NAMALWA (cell line): ENCODE measurements around the gene KCTD21.

ENCODE experiments used
- DNase-seq: peaks from one replicate; pipeline ENCODE4 v3.0.0-alpha.2; 2015; ENCODE audit warnings: low spot score

Gene KCTD21

DNA sequence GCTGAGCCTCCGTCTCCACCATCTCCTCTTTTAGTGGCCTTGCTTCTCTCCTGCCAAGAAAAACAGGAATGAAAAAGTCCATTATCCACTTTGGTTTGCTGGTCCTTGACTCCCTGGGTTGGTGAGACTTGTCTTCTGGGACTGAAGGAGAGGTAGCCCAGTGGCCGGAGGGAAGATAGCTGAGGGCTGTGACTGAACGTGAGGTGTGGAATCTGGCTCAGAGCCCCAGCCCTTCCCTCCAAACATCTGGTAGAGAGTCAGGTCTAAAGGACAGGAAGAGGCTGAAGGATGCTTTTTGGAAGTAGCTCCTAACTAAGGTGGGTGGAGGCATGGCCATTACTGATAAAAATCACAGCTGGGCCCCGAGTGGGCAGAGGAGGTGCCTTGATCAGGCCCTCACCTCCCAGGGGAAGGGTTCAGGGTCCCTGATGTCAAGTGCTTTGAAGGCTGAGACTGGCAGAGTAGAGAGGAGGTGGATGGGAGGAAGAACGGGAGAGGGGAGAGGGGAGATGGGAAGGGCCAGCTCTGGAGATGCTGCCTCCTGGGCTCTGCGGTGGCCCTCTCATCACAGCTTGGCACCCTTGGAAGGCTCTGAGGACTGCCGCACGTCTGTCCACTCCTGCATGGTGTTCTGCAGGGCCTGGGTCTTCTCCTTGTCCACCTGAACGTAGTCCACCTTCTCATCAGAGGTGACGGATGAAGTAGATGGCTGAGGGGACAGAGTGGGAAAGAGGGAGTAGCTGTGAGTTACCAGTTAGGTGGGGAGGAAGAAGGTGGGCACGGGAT lies 30.5 kb upstream of the KCTD21 start:
- no peak for DNase-seq

DNA sequence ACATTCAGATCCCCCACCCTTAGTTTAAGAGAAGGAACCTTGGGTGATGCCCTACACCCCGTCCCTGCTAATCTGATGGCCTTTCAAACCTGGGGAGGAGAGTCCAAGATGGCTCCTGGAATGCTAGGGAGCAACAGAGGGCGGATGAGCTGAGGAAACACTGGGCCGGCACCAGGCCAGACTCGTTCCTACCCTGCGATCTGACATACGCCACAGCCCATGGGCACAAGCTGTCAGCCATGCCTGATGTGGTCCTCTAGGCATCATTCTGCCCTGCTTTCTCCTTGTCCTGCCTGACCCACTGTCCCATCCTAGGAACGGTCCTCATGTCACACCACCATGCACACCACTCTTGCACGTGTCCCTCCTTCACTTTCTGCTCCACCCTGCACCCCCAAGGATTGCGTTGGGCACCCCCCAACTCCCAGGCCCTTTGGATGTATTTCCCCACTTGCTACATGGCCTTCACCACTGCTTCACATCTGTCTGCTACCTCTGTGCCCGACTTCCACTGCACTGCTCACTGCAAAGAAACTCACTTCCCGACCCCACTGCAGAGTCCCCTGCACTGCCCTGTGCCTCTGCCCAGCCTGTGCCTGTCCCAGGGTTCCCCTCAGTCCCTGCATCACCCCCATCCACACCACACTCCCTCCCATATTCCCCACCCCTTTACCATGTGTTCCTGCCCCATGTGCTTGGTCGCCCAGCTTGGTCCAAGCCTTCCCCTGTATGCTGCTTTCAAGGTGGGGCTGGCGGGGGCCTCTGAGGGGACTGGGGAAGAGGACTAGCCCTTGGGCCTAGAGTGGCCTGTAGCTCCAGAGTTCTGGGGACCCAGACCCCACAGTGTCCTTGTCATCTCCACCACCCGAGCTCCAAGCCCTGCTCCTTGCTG lies 29.5 kb upstream of the KCTD21 start:
- no peak for DNase-seq

DNA sequence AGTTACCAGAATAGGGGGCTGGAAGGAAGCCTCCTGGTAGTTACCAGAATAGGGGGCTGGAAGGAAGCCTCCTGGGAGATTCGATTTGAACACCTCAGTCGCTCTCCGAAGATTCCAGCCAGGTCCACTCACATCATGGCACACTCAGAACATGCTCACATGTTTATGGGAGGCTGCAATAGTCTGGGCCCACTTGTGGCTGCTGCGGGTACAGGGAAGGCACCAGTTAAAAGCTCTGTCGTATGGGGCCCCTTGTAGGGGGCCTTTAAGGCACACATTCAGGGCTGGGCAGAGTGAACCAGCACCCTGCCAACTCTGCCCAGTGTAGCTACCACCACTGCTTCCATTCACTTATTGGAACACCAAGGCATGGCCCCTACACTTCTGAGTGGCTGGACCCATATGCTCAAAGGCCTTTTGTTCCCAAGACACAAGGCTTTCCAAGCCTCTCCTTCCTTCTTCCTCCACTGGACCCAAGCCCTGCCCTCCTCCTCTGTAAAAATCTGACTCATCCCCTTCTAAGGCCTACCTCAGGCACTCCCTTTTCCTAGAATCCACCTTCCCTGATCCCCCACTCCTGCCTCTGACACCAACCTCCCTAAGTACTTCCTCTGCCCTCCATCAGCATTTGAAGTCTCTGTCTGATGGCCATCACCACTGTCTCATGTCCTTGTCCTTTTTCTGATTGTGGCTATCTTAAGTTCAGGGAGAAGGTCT lies 28.3 kb upstream of the KCTD21 start:
- no peak for DNase-seq

DNA sequence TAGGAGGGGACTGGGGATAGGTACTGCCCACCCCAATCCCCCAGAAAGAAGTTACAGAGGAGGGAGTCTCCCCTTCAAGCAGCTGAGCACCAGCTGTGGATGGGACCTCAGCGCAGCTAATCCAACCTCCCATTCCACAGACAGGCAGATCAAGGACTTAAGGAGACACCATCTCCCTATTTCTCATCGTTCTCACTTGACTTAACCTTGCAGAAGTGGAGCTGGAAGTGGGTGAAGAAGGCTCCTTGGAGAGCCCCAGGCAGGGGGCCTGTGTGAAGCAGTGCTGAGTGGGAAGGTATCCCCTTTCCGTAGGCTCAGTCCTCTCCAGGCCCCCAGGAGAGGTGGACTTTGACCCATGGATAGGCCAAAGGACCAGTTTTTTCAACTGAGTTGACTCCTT lies 27.6 kb upstream of the KCTD21 start:
- no peak for DNase-seq

DNA sequence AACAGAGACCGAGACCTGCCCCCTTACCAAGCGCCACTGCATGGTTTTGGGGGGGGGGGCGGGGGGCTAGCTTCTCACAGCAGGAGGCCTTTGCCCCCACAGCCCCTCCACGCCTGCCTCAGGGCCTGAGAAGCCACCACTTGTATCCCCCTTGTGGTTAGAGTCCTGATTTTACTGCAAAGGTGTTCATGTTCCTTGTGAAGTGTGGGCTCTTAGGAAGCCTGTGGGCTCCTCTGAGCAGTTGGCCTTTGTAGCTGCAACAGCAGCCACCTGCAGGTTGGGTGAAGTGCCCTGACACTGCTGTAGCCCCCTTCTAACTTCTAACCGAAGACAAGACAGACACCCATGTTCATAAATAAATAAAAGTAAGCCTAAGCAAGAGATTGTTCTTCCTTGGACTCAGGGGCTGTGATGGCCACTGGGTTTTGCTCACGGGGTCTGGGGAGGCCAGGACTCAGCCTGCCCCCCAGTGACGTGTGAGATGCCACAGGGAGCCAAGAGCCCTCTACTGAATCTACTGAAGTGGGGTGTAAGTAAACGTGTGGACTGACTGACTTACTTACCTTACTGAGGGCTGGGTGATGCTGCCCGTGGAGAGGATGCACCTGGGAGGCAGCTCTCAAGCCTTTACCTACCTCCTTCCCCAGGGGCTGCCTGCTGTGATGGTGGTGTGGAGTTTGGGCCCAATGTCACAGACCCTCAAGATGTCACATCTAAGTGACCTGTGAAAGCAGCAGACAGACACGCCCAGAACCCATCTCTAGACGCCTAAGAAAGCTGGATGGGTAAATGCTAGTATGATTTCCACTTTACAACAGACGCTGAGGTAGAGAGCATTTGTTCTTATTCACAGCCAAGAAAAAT lies 26.1 kb upstream of the KCTD21 start:
- DNase-seq, result no peak

DNA sequence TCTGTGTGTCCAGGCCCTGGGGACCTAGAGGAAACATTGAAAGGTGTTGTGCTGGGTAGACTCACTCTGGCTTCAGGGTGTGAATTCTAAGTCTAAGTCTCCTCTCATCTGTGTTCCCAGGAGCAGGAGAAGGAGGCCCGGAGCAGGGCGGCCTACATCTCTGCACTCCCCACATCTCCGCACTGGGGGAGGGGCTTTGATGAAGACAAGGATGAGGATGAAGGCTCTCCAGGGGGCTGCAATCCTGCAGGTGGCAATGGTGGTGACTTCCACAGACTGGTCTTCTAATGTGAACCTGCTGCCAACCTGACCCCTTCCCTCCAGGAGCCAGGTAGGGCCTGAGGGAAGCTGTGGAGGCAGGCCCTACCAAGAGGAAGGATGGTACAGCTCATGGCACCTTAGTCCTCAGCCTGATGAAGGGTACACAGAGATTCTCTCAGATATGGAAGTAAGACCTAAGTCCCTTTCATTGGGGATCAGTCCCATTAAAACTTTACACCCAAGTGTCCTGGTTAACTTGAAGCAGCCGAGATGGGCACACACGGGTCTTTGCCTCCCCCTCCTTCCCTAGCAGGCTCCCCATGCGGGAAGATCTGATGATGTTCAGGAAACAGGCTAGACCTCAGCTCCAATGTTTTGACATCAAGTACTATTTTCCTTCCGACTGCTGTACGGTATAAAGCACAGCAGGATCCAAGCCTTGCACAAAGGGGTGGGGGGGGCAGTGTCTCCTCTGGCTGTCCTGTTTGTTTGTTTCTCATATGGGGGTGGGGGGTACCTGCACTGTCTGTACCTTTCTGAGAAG lies 25.3 kb upstream of the KCTD21 start:
- DNase-seq, result no peak

DNA sequence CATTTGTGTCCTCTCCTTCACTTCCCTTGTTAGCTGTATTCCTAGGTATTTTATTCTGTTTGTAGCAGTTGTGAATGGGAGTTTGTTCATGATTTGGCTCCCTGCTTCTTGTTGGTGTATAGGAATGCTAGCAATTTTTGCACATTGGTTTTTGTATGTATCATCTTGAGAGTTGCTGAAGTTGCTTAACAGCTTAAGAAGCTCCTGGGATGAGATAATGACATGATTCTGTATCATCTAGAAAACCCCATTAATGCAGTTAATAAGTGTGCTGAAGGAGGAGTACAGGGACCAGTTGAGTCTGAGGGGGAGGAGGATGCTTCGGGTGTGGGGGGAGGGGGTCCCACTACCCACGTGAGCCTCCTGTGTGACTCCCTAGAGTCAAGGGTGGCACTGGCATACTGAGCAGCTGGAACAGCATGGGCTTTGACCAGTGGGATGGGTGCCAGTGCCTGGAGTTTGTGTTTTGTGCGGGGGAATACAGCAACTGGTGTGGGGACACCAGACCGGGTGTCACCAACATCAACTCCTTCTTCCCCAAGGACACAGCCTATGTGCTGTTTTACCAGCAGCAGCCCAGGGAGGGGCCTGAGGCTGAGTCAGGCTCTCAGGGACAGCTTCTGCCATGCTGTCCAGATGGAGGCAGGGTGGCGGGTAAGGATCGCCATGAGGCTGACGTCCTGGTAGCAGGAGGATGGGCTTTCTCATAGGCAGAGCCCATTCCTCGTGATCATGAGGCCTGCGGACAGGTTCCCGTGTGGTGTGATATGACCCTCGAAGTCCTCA lies 24.4 kb upstream of the KCTD21 start:
- DNase-seq, result no peak

DNA sequence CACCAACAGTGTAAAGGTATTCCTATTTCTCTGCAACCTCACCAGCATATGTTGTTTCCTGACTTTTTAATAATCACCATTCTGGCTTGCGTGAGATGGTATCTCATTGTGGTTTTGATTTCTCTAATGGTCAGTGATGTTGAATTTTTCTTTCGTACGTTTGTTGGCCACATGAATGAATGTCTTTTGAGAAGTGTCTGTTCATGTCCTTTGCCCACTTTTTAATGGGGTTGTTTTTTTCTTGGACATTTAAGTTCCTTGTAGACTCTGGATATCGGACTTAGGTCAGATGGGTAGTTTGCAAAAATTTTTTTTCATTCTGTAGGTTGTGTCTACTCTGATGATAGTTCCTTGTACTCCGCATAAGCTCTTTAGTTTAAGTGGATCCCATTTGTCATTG lies 23.1 kb upstream of the KCTD21 start:
- no peak for DNase-seq

DNA sequence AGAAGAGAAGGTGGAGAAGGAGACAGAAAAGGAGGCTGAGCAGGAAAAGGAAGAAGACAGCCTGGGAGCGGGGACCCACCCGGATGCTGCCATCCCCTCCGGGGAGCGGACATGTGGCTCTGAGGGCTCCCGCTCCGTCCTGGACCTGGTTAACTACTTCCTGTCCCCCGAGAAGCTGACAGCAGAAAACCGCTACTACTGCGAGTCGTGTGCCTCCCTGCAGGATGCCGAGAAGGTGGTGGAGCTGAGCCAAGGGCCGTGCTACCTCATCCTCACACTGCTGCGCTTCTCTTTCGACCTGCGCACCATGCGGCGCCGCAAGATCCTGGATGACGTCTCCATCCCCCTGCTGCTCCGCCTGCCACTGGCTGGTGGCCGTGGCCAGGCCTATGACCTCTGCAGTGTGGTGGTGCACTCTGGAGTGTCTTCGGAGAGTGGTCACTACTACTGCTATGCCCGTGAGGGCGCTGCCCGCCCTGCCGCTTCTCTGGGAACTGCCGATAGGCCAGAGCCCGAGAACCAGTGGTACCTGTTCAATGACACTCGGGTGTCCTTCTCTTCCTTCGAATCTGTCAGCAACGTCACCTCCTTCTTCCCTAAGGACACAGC lies 21.7 kb upstream of the KCTD21 start:
- DNase-seq, result no peak

DNA sequence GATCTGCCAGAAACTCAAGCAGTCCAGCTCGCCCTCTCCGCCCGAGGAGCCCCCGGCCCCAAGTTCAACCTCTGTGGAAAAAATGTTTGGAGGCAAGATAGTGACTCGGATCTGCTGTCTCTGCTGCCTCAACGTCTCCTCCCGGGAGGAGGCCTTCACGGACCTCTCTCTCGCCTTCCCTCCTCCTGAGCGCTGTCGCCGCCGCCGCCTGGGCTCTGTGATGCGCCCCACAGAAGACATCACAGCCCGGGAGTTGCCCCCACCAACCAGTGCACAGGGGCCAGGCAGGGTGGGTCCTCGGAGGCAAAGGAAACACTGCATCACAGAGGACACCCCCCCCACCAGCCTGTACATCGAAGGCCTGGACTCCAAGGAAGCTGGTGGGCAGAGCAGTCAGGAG lies 21.1 kb upstream of the KCTD21 start:
- no peak for DNase-seq

DNA sequence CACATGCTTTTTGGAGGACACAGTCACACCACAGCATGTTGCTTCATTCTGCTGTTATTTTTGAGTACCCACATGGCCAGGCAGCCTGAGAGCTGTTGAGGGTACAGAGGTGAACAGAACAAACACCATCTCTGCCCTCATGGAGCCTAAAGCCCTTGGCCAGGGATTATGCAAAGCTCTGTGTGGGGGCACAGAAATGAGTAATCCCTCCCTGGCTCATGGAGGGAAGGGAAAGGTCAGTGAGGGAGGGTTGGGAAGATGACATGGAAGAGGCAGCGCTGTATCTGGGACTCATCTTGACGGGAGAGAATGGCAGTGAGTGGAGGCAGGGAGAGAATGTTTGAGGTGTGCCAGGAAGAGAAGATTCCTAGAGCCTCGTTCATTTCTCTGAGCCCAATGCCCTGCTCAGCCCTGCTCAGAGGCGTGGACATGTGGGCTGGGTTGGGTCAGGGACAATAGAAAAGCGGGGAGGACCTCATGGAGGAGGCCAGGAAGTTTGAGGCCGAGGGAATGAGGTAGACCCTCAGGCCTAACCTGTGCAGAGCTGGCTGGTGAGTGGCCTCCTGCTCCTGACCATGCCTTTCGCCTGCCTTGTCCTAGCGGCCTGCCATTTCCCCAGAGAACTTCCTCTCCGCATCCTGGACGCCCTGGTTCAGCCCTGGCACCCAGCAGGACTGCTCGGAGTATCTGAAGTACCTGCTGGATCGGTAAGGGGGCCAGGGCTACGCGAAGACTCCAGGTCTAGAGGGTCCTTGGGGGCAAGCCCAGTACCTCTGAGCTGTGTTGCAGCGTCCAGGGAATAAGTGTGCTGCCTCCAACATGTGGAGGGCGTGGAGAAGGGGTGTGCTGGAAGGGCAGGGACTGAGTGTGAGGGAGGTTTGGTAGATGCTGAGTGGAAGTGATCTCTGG lies 20.1 kb upstream of the KCTD21 start:
- DNase-seq, result no peak

DNA sequence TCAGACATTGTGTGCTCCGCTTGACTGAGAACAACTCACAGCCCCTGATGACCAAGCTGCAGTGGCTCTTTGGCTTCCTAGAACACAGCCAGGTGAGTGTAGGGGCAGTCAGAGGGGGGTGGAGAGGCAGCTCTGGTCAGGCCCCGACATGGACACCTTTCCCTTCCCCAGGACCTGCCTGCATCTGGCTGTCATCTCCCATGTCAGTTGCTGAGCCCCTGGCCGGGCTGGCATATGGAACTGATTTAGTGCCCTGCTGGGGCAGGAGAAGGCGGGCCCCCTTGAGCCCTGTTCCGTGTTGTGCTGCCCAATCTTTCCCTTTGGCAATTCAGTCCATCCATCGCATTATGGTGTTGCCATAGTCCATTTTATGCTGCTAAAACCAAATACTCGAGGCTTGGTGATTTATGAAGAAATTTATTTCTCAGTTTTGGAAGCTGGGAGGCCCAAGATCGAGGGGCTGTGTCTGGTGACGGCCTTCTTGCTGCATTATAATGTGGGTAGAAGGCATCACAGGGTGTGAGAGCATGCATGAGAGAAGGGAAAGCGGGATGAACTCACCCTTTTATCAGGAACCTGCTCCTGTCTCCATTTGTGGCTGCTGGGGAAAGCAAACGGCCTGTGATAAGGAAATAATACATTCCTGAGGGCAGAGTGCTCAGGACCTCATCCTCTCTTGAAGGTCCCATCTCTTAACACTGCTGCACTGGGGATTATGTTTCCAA lies 19.3 kb upstream of the KCTD21 start:
- DNase-seq, result no peak

DNA sequence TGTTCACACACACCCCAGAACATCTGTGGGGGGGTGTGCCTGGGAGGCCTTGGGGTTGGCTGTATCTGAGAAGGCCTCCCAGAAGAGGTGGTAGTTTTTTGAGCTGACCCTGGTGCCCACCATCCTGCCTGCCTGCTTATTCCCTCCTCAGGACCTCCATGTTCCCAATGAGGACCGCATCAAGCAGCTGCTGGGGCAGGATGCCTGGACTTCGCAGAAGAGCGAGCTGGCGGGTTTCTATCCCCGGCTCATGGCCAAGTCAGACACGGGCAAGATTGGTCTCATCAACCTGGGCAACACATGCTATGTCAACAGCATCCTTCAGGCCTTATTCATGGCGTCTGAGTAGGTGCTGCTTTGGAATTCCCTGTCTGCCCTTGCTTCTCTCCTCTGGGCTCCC lies 17.3 kb upstream of the KCTD21 start:
- no peak for DNase-seq

DNA sequence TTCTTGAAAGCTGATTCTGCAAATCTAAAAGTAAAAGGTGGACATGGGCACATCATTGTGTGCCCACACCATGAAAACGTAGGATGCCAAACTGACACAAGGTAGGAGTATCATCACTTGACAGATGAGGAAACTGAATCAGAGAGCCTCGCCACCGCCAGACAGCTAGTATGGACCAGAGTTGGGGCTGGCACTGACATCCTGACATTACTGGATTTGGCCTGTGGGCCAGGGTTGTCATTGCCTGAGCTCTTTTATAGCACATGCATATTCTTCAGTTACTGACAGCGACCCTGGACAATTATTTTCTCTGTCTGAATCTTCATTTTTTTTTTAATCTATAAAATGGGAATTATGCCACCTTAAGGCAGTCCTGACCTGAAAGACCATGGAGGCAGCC lies 16.8 kb upstream of the KCTD21 start:
- no peak for DNase-seq

DNA sequence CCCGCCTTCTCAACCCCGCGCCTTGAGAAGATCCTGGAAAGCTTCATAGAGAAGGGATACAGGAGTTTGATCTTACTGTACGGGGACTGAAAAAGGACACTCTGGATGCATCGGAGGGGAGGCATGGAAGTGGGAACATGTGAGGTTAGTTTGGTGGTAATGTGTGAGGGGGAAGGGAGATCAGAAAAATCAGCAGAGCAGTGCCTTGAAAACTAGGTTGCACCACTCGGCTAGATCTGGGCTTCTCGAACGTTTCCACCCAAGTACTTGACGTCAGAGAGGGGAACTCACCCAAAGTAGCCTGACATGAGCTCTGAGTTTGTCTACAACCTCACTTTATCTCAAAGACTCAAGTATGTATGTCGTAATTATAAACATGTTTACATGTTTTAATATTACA lies 14.8 kb upstream of the KCTD21 start:
- DNase-seq, result no peak

DNA sequence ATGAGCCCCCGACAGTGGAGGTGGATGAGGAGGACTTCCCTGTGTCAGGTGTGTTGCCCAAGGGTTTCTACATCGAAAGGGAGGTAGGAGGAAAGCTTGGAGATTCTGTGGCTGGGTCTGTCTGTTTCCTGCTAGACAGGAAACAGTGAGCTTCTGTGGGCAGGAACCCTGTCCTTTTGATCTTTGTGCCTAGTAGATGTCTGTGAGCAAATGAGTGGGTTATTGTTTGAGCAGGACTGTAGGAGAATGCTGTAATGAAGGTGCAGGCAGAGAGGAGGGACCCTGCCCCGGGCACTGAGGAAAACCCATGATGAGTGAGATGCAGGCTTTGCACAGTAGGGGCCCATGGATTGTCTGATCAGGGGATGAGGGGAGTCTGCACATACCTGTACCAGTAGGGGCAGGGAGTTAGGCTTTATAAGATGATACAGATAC lies 14.3 kb upstream of the KCTD21 start:
- no peak for DNase-seq

DNA sequence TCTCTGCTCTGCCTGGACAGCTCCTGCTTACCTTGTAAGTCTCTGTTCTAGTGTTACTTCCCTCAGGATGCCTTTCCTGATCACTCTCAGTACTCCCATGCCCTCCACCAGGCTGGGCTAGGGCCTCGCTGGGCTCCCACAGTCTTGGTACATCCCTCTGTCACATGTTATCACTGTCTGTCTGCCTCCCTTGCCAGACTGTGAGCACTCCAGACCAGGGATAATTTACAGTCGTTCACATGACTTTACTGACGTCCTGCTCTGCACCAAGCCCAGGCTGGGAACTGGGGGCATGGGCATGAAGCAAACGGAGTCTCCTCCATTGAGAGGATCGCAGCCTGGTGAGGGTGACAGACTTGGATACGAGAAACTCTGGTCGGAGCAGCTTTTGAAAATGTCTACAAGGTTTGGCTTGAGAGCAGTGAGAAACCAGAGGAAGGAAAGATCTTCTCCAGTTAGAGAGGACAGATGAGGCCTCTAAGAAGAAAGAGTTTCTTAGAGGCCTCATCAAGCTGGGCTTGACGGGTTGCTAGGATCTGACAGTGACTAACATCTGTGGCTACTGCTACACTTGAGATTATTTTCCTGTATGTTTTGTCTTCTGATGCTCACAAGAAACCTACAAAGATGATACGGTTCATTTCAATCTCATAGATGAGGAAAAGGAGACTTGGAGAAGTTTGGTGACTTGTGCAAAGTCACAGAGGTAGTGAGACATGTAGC lies 12.8 kb upstream of the KCTD21 start:
- no peak for DNase-seq
